Prostate gland (tissue), 2 donors: Measurements from ENCODE around the gene KRTAP10-10.

Experiments
- CTCF ChIP-seq, 4 experiments: fragments of 200-600 bp in 2 of 4; fragments of 450-650 bp in 2 of 4; sonication (generic) in 2 of 4; IDR thresholded peaks; 1 replicate in 3 of 4; 2 replicates in 1 of 4; pipeline ENCODE4 v1.5.1; 2016 to 2019; ENCODE audit warnings: antibody characterized with exemption in 4 of 4, mild to moderate bottlenecking in 2 of 4, moderate library complexity in 2 of 4
- POLR2AphosphoS5 ChIP-seq: sonication (generic); formaldehyde crosslinking; IDR thresholded peaks from one replicate; pipeline ENCODE4 v1.6.1; 2017; ENCODE audit warnings: antibody characterized with exemption

GRCh38 chr21:44619886-44620285 lies 17.3 kb upstream of the KRTAP10-10 start:
- no peak for TF ChIP-seq CTCF (IDR thresholded peaks at IDR 0.05)
- no peak for TF ChIP-seq POLR2AphosphoS5
